Endothelial cell of umbilical vein (primary cell): Measurements from ENCODE around the gene CDH23. TPM values are rescaled to one million over a fixed set of nuclear protein-coding genes. Genes with fewer than 3 reads are reported as not detected.

Experiments
- BruUV-seq: library from RNA; stranded (reverse); fragments of 400-500 nt; replicated peaks from 2 replicates; lab custom pipeline; 2021; lab: Mats Ljungman, UMichigan
- CTCF ChIA-PET: fragments of 300-600, 350-600 bp; sonication (Branson Sonifier 250); formaldehyde crosslinking; loops from one replicate; lab custom pipeline; 2021; ENCODE audit warnings: antibody characterized with exemption, inconsistent platforms; lab: Charles Lee
- POLR2A ChIA-PET: fragments of 300-600, 350-600 bp; sonication (Branson Sonifier 250); formaldehyde crosslinking; loops from one replicate; lab custom pipeline; 2021; ENCODE audit warnings: antibody characterized with exemption, inconsistent platforms; lab: Charles Lee
- DNase-seq: peaks from one replicate; pipeline ENCODE4 v3.0.0-alpha.2; 2011; ENCODE audit warnings: low read depth, low spot score
- FAIRE-seq: peaks from 2 replicates; lab custom pipeline; 2011; peaks lifted over from hg19 to GRCh38; lab: Jason Lieb, UNC
- H2AFZ ChIP-seq: 2 replicates; pipeline ENCODE4 v1.6.0; 2012; ENCODE audit warnings: low read depth, low read length, control low read depth, inconsistent platforms
- H3K27ac ChIP-seq: 2 replicates; pipeline ENCODE4 v1.5.1; 2011; ENCODE audit warnings: low read depth, mild to moderate bottlenecking, control low read depth, low read length, moderate library complexity; ENCODE audit not compliant: insufficient read depth
- H3K27me3 ChIP-seq, 2 experiments: 2 replicates each; pipeline versions ENCODE4 v1.6.0 to v1.6.1; 2011; ENCODE audit warnings: low read length in 2 of 2, mixed read lengths in 1 of 2; ENCODE audit not compliant: control insufficient read depth in 2 of 2, insufficient read depth in 2 of 2
- H3K36me3 ChIP-seq, 2 experiments: 2 replicates in 1 of 2; 3 replicates in 1 of 2; pipeline ENCODE4 v1.5.1; 2011; ENCODE audit warnings: low read length in 2 of 2, mild to moderate bottlenecking in 1 of 2, moderate library complexity in 1 of 2; ENCODE audit not compliant: control insufficient read depth in 2 of 2, insufficient read depth in 2 of 2; ENCODE audit errors: extremely low read depth in 1 of 2
- H3K4me1 ChIP-seq: 3 replicates; pipeline ENCODE4 v1.5.1; 2011; ENCODE audit warnings: mild to moderate bottlenecking, low read length; ENCODE audit not compliant: control insufficient read depth, insufficient read depth; ENCODE audit errors: extremely low read depth
- H3K4me2 ChIP-seq: 2 replicates; pipeline ENCODE4 v1.6.1; 2011; ENCODE audit warnings: low read length, control low read depth, mixed read lengths; ENCODE audit not compliant: insufficient read depth
- H3K4me3 ChIP-seq, 3 experiments: fragments of 200-600 bp in 1 of 3; sonication (generic), shearing (Covaris generic) in 1 of 3; replicated peaks in 1 of 3; 2 replicates each; pipeline ENCODE4 v1.5.1; 2011 to 2016; ENCODE audit warnings: control low read depth in 3 of 3, low read length in 3 of 3, mild to moderate bottlenecking in 2 of 3, inconsistent platforms in 1 of 3, low read depth in 1 of 3, moderate library complexity in 1 of 3; ENCODE audit not compliant: insufficient read depth in 1 of 3
- H3K79me2 ChIP-seq: 2 replicates; pipeline ENCODE4 v1.6.0; 2012; ENCODE audit warnings: low read length, inconsistent platforms; ENCODE audit not compliant: control insufficient read depth, insufficient read depth
- H3K9ac ChIP-seq: replicated peaks from 2 replicates; pipeline ENCODE3; 2011; ENCODE audit warnings: low read length, control low read depth; ENCODE audit not compliant: insufficient read depth; ENCODE audit errors: extremely low read depth
- H3K9me1 ChIP-seq: replicated peaks from 3 replicates; pipeline ENCODE4 v1.6.0; 2011; ENCODE audit warnings: mild to moderate bottlenecking, low read length; ENCODE audit not compliant: control insufficient read depth, insufficient read depth; ENCODE audit errors: extremely low read depth
- H3K9me3 ChIP-seq: replicated peaks from 2 replicates; pipeline ENCODE4 v1.5.1; 2012; ENCODE audit warnings: low read length, inconsistent platforms; ENCODE audit not compliant: control insufficient read depth, insufficient read depth
- H4K20me1 ChIP-seq: replicated peaks from 2 replicates; pipeline ENCODE3; 2011; ENCODE audit warnings: mild to moderate bottlenecking, low read length; ENCODE audit not compliant: control insufficient read depth, insufficient read depth; ENCODE audit errors: extremely low read depth
- FOS ChIP-seq: IDR thresholded peaks from 2 replicates; pipeline ENCODE4 v1.6.1; 2011; ENCODE audit warnings: mild to moderate bottlenecking, low read length, moderate library complexity, borderline replicate concordance; ENCODE audit not compliant: insufficient read depth
- GATA2 ChIP-seq: IDR thresholded peaks from 2 replicates; pipeline ENCODE4 v1.7.0; 2011; ENCODE audit warnings: low read depth, mild to moderate bottlenecking, moderate library complexity, mixed read lengths, low read length; ENCODE audit not compliant: insufficient read length, insufficient read depth
- JUN ChIP-seq: IDR thresholded peaks from 2 replicates; pipeline ENCODE4 v1.6.1; 2011; ENCODE audit warnings: borderline replicate concordance, low read depth; ENCODE audit not compliant: insufficient read length, insufficient read depth
- MYC ChIP-seq: IDR thresholded peaks from one replicate; pipeline ENCODE4 v1.6.1; 2011; ENCODE audit warnings: mild to moderate bottlenecking, low read depth, low read length
- POLR2A ChIP-seq: IDR thresholded peaks from 2 replicates; pipeline ENCODE4 v1.6.1; 2012; ENCODE audit warnings: low read depth, mild to moderate bottlenecking, control low read depth, low read length
- POLR2AphosphoS5 ChIP-seq: IDR thresholded peaks from 2 replicates; pipeline ENCODE4 v1.6.1; 2012; ENCODE audit warnings: low read depth, mild to moderate bottlenecking, control low read depth, low read length, moderate library complexity; ENCODE audit not compliant: insufficient read depth
- dilution Hi-C: fragments of 300-500 bp; cut with MboI; formaldehyde crosslinking; loops from one replicate; pipeline ENCODE4 v1.15.0; 2019; ENCODE audit warnings: low sequenced_read_pairs; ENCODE audit not compliant: extremely low pct_ligation_motif_present
- intact Hi-C: fragments of 100-400 bp; cut with micrococcal nuclease; formaldehyde crosslinking; loops from one replicate; pipeline ENCODE4 v1.10.0; 2022
- polyA plus RNA-seq, 4 experiments: library from polyadenylated mRNA; depleted of rRNA in 3 of 4; stranded (reverse) in 3 of 4; unstranded in 1 of 4; fragments of >200 nt; gene quantifications; 2 replicates each; pipeline versions ENCODE4 v1.2.1 to v1.2.3, GENCODE V29; 2011 to 2012; ENCODE audit warnings: missing spikeins in 1 of 4
- total RNA-seq: library from RNA; stranded (reverse); gene quantifications from 2 replicates; pipeline ENCODE4 v1.2.3, GENCODE V29; 2021

CDH23 gene
- total and polyA plus RNA-seq, 2 donors (not counting 3 experiments of a cell fraction or from before 2014, with no cell fraction given), result not detected

GRCh38 chr10:71600849-71601248 lies 204.1 kb downstream of the CDH23 start:
- Histone ChIP-seq H3K4me2 (no peak overlapping the region), H2AFZ (no peak overlapping the region), H3K4me1 (peaks cover 10% of the 10 kb centered on the region), H3K4me3 (no peak overlapping the region), H3K9me3 (no peaks in the 10 kb centered on the region), H3K36me3 (no peaks in the 10 kb centered on the region), H3K79me2 (no peaks in the 10 kb centered on the region), H3K9ac (no peak overlapping the region), H4K20me1 (no peaks in the 10 kb centered on the region), H3K27me3 (no peaks in the 10 kb centered on the region), H3K27ac (no peak overlapping the region), H3K9me1 (no peaks in the 10 kb centered on the region)
- FAIRE-seq (peak; percentile 95), DNase-seq (peak; percentile 70)
- dilution Hi-C loops (no loop called here), intact Hi-C loops (loop anchor here (2.0 kb wide), 1 partner anchor 282 kb away; the partner anchor contains the start of gene SLC29A3)
- no TSS peak for BruUV-seq
- no peak for TF ChIP-seq POLR2AphosphoS5
- TF ChIP-seq FOS, result peak; percentile 67
- TF ChIP-seq POLR2A, result no peak
- peak; percentile 41 for TF ChIP-seq JUN
- TF ChIP-seq MYC, result no peak
- POLR2A ChIA-PET, result no interaction called here
- CTCF ChIA-PET, result interaction anchor here (0.9 to 1.8 kb wide), 3 partner anchors 9 to 280 kb away, joined by 3 to 5 read pairs (median 4); no protein-coding TSS in a partner anchor

- no peak overlapping the region for H3K4me2 ChIP-seq
- TF ChIP-seq GATA2, result no peak
- no peak overlapping the region for H2AFZ ChIP-seq
- H3K79me2 ChIP-seq, result no peaks in the 10 kb centered on the region
- H4K20me1 ChIP-seq, result no peaks in the 10 kb centered on the region
- ChIA-PET POLR2A (no interaction called here), CTCF (interaction anchor here (1.8 kb wide), 1 partner anchor 8 kb away, joined by 5 read pairs; no protein-coding TSS in a partner anchor)
- no peak overlapping the region for H3K27ac ChIP-seq
- peaks cover 10% of the 10 kb centered on the region for H3K4me1 ChIP-seq
- intact Hi-C loops (loop anchor here (2.0 kb wide), 1 partner anchor 282 kb away; the partner anchor contains the start of gene SLC29A3), dilution Hi-C loops (no loop called here)
- DNase-seq, result no peak
- H3K27me3 ChIP-seq, result peaks cover 0 to 2% of the 10 kb centered on the region in 2 experiments
- no peaks in the 10 kb centered on the region for H3K9me3 ChIP-seq
- H3K36me3 ChIP-seq, result no peaks in the 10 kb centered on the region
- H3K4me3 ChIP-seq, result no peak overlapping the region
- no peak overlapping the region for H3K9ac ChIP-seq
- no peaks in the 10 kb centered on the region for H3K9me1 ChIP-seq
- no TSS peak for BruUV-seq
- no peak for FAIRE-seq
Measured at GRCh38 chr10:71601273-71601672, 204.6 kb downstream of the CDH23 start.
